ENCODE results near the gene SNX33. TPM values are rescaled to one million over a fixed set of nuclear protein-coding genes. Genes with fewer than 3 reads are reported as not detected.
A peak's percentile ranks its signal among the peaks of the same experiment; 100 is the strongest.

The SNX33 gene
- total RNA-seq, 4 donors from 2014 or later: 20.3 to 36.4 (median 25.9) TPM

GRCh38 chr15:75641179-75641503 is 6.6 kb upstream of the SNX33 start:
- H3K27ac ChIP-seq: peak overlapping the region in 3 of 4 donors; percentile 92 to 98 (median 93)
- H3K27me3 ChIP-seq: no peaks in the 10 kb centered on the region
- peak overlapping the region in 1 of 4 donors; percentile 79 for H3K4me3 ChIP-seq
- peaks cover 0 to 10% (median 0%) of the 10 kb centered on the region in 3 donors for H3K36me3 ChIP-seq
- intact Hi-C loops (cut with DNase I): no loop called here
- TF ChIP-seq CTCF (IDR thresholded peaks at IDR 0.05) (no peak), POLR2A (IDR thresholded peaks at IDR 0.05) (no peak)
- H3K4me1 ChIP-seq: peaks cover 32 to 53% (median 32%) of the 10 kb centered on the region in 3 donors
- 67 to 77% methylated on average over 4 of the region's 4 CpGs for WGBS, 2 donors
- DNase-seq: no peak
- H3K9me3 ChIP-seq: no peaks in the 10 kb centered on the region

GRCh38 chr15:75641603-75642002 is 6.1 kb upstream of the SNX33 start:
- TF ChIP-seq CTCF (IDR thresholded peaks at IDR 0.05): no peak
- no peak for TF ChIP-seq POLR2A (IDR thresholded peaks at IDR 0.05)
- Histone ChIP-seq H3K4me1 (peaks cover 34 to 53% (median 36%) of the 10 kb centered on the region in 3 donors), H3K9me3 (no peaks in the 10 kb centered on the region), H3K4me3 (no peak overlapping the region), H3K36me3 (peaks cover 0 to 10% (median 0%) of the 10 kb centered on the region in 3 donors), H3K27me3 (no peaks in the 10 kb centered on the region), H3K27ac (no peak overlapping the region)
- 77 to 90% methylated on average over 5 of the region's 5 CpGs for WGBS, 2 donors
- intact Hi-C loops (cut with DNase I): no loop called here
- no peak for DNase-seq

GRCh38 chr15:75644376-75644775 is 3.3 kb upstream of the SNX33 start:
- Histone ChIP-seq H3K27me3 (no peaks in the 10 kb centered on the region), H3K4me3 (no peak overlapping the region), H3K9me3 (no peaks in the 10 kb centered on the region), H3K27ac (no peak overlapping the region), H3K4me1 (peaks cover 22 to 42% (median 26%) of the 10 kb centered on the region in 3 donors), H3K36me3 (peaks cover 0 to 2% (median 0%) of the 10 kb centered on the region in 3 donors)
- 45 to 71% methylated on average over 2 of the region's 2 CpGs for WGBS, 2 donors
- intact Hi-C loops (cut with DNase I): no loop called here
- DNase-seq: no peak
- TF ChIP-seq CTCF (IDR thresholded peaks at IDR 0.05): no peak
- TF ChIP-seq POLR2A (IDR thresholded peaks at IDR 0.05): no peak

GRCh38 chr15:75646112-75646943 is 1.4 kb upstream of the SNX33 start:
- WGBS, 2 donors: 19 to 30% methylated on average over 5 of the region's 5 CpGs
- intact Hi-C loops (cut with DNase I): no loop called here
- H3K9me3 ChIP-seq: no peaks in the 10 kb centered on the region

More at GRCh38 chr15:75646112-75646943, 1.4 kb upstream of the SNX33 start:
- TF ChIP-seq CTCF (IDR thresholded peaks at IDR 0.05) (no peak), POLR2A (IDR thresholded peaks at IDR 0.05) (no peak)
- Histone ChIP-seq H3K4me1 (peaks cover 37 to 49% (median 38%) of the 10 kb centered on the region in 3 donors), H3K4me3 (peak overlapping the region; percentile 51 to 97 (median 84)), H3K36me3 (peaks cover 0 to 20% (median 0%) of the 10 kb centered on the region in 3 donors), H3K27me3 (no peaks in the 10 kb centered on the region), H3K27ac (peak overlapping the region; percentile 94 to 99 (median 97))
- no peak for DNase-seq
